Cerebellar cortex (tissue), 1 donor: ENCODE measurements around the gene KNSTRN.

Experiments
- DNase-seq: peaks from one replicate; pipeline ENCODE4 v3.0.0-alpha.2; 2015; ENCODE audit warnings: low spot score

The KNSTRN gene, protein sequence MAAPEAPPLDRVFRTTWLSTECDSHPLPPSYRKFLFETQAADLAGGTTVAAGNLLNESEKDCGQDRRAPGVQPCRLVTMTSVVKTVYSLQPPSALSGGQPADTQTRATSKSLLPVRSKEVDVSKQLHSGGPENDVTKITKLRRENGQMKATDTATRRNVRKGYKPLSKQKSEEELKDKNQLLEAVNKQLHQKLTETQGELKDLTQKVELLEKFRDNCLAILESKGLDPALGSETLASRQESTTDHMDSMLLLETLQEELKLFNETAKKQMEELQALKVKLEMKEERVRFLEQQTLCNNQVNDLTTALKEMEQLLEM

DNA sequence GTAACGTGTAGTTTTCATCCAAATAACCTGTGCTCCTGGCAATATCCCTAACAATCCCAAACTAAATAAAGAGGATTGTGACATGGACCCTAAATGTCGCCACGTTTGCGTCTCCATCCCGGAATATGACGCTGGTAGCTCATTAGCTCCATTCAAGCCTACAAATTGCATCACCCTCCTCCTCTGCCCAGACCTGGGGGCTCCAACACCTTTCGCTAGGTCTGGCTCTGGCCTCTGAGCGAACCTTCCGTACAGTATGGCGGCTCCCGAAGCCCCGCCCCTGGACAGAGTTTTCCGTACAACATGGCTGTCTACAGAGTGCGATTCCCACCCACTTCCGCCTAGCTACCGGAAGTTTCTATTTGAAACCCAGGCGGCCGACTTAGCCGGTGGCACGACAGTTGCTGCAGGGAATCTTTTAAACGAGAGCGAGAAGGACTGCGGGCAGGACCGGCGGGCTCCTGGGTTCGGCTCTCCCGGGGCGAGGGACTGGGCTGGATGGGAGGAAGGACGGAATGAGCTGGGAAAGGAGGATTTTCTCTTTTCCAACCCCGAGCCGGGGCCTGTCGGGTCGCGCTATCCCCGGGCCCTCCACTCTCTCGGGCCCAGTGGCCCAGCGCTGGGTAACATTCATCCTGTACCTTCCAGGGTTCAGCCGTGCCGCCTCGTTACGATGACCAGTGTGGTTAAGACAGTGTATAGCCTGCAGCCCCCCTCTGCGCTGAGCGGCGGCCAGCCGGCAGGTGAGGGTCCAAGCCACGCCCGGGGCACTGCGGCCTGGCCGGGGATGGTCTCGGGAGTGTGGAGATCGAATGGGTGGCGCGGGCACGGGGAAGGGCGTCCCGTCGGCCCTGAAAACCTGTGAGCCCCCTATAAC lies at the start of gene KNSTRN:
KNSTRN (plus strand) TSS at position 142 of the 877 bp plus-strand sequence; CDS start at position 257, 115 bp downstream.
- DNase-seq, result peak; percentile 97

DNA sequence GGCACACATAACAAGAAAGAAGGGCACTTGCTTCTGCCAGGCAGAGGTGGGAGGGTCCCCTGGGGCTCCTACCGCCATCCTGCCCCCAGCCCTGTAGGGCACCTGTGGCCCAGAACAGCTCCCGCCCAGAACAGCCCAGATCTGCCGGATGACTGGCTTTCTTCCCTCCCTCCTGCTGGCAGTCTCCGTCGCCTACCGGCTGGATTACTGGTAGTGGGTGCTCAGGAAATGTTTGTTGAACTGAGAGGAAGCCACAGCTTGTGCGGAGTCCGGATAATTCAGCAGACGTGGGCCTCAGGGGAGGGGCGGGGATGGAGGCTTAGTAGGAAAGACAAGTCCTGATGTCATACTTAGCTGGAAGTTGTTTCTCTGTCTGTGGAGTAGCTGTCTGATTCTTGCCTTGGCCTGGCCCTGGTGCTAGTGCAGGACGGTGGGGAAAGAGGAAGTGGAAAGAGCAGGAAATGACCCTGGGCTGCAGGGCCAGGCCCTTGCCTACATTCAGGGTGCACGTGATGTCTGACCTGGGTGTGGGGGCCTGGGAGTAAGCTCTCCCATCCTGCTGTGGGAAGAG lies 48.5 kb upstream of the KNSTRN start:
- peak; percentile 29 for DNase-seq

DNA sequence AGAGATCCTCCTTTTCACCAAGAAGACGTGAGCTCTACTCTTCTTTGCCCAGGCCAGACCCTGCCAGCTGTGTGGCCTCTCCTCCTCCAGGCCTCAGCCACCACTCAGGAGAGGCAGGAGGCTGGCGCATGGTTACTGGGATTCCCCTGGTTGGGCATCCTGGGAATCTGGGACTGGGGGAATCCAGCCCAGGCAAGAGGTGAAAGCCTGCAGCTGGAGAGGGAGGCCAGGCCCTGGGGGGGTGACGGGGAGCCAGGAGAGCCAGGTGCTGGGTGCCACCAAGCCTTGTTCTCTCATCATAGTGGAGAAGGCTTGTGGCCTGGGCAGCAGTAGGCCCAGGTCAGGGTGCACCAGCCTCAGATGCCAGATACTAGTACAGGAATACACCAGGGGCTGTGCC lies 48.0 kb upstream of the KNSTRN start:
- no peak for DNase-seq

DNA sequence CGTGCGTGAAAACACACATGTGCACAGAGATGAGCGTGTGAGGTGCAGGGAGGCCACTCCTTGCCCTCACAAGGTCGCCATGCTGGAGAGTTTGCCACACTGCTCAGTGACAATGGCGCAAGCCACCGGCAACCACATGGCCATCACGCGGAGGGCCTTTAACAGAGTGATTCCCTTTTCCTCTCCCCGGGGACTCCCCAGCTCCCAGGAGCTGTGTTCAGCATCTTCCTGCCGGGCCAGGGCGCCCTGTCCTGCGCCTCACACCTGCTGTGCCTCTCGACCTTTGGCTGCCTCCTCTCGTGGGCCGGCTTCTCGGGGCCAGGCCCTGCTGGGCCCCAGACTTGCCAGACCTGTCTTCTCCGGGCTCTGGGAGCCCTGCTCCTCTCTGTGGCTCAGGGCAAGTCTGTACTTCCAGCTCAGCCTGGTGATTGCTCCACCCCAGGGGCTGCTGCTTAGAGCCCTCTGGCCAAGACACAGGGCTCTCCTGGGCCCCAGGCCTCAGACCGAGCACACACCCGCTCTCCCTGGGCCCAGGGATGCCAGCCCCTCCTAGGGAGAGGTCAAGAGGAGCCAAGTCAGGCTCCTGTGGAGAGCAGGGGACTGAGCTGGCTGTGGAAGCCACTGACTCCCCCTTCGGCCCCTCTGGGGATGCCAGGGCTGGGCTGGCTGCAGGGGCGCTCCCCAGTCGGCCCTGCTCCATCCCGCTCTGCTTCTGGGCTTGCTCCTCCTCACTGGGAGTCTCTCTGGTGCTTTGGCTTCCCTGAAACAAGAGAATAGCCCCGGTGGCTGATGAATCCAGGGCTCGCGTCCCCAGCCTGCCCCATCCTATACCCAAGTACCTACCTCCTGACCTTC lies 47.4 kb upstream of the KNSTRN start:
- DNase-seq, result no peak

DNA sequence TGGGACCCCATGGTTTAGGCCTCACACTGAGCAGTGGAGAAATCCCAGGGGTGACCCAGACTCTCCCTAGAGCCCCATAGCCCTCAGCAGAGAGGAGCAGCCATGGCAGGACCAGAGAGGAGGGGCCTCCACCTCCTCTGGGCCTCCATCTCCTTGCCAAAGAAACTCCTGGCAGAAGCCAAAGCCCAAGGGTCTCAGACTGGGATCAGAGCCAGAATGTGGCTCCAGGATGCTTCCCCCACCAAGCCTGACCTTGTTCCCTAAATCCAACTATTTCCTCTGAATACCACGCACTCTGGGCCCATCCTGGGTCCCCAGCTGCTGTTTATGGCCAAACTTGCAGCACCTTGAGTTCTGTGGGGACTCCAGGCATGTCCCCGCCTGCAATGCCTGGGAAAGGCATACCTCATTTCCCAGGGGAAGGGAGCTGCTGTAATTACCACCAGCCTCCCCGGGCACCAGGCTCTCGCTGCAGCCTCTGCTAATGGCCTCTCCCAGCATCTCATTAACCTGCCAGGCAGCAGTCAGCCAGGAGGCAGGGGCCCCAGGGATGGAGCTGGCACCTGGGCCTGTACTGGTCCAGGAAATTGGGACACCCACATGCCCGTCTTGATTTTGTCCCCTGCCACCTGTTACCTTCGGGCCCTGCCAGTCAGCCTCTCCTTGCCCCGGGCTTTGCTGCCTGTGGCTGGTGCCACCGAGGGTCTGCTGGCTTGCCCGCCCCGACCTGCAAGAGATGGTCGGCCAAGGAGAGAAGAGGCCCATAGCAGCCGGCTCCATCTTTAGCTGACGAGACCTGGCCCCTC lies 46.4 kb upstream of the KNSTRN start:
- DNase-seq, result no peak

DNA sequence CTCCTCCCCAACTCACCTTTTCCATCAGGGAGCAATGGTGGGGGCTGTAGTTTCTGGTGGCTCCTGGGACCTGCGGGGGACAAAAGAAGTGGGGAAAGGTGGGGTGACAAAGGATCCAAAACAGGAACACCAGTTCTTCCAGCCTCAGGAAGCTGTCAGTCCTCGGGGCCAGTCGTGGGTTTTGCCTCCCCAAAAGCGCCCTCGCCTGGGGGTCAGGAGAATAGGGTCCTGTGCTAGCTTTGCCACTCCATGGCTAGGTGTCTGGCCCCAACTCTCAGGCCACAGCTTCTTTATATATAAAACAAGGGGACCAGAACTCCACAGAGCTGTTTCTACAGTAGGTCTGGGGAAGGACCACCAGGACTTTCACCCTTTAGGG lies 45.8 kb upstream of the KNSTRN start:
- peak; percentile 57 for DNase-seq

DNA sequence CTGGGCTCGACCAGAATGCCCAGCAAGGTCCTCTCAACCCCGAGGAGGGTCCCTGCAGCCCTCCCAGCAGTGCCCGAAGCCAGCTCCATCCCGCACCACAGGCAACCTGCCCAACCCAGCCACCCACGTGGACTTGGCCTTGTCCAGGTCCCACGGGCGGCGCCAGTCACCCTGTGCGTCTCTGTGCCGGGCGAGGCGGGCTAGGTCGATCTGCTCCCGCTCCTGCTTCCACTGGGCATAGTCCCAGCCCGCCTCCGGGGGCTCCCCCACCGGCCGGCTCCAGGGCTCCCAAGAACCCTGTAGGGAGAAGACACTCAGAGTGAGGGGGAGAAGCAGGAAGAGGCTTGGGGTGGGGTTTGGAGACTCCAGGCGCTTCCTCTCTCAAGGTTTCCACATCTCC lies 44.9 kb upstream of the KNSTRN start:
- DNase-seq, result no peak

DNA sequence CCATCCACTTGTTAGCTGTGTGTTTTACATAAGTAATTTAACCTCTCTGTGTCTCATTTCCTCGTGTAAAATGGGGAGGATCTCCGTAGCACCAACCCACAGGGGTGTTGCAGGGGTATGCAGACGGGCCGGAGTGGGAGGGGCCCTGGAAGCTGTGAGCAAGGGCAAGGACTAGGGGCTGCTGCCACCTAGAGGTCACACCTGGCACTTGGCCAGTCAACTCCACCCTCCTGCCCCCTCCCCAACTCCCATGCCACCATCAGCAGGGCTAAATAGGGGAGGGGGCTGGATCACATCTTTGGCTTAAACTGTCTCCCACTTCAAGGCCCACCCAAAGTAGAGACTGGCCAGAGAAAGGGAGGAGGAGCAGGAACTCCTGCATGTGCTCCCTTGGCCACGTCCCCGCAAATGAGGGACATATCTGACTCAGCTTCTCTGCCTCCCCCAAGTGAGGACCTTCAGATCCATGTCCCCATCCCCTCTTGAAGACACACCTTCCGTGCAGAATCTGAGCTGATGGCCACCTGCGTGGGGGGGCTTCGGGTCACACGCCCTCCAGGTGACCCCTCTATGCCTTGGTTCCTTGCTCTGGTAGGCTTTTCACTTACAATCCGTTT lies 44.4 kb upstream of the KNSTRN start:
- DNase-seq, result peak; percentile 73

DNA sequence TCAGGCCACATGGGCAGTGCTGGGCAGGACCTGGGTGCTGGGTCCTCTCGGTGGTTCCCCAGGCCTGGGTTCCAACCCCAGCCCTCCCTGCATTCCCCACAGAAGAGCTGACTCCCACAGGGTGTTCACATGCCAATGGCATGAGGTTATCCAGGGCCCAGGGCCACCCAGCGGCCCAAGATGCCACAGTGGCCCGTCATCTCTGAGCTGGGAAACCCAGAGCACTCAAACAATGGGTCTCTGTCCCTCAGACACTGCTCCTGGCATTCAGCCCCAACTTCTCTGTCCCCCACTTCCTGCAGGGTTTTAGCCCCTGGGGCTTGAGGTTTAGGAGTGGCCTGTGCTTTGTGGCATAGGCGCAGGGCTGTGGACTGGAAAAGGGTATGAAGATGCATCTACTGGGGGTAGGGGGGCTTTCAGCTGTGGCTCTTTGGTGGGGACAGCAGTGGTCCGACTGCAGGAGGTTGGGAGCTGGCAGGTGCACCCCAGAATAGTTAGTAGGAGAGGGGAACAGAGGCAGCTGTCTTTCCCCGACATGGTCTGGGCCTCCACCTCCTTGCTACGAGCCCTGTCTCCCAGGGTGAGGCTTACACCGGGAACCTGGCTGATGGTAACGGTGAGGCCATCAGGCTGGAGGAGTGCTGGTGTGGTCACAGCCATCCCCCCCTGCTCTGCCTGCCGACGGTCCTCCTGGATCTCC lies 43.5 kb upstream of the KNSTRN start:
- DNase-seq, result no peak

DNA sequence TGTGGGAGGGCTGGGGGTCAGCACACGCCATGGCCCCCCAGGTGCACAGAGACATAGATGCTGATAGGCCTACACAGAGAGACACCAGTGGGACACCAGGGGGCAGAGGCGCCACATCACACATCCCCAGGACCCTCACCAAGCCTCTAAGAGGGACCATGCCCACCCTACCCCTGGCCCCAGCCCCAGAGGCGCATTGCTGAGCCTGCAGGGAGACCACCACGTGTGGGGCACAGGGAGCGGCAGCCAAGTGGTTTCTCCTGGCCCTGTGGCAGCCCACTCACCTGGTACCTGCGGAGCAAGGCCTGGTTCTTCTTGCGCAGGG lies 42.9 kb upstream of the KNSTRN start:
- no peak for DNase-seq

DNA sequence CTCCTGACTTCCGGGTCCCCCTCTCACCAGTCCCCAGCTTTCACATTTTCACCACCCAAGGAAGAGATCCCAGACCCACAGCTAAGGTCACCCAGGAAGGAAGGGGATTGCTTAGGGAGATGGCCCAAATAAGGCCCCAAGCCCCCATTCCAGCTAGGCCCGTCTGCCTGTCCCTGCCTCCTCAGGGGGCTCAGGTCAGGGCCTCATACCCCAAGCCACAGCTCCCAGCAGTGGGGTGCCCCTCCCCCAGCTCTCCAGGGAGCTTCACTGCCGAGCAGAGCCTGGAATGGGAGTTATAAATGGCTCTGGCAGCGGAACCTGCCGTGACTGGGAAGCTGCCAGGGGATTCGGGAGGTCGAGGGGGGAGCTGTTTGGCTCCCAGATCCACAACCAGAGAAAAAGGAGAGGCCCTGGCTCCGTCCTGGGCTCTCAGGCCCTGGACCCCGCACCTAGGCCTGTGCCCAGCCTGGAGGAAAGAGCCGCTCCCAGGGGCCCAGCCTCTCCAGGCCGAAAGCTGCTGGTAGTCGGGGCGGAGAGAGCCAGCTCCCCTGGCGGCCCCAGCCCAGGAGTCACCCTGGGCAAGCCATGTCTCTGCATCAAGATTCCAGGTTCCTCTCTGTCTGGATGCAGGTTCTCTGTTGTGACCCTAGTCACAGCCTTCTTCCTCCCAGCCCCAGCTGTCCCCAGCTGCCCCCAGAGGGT lies 42.3 kb upstream of the KNSTRN start:
- no peak for DNase-seq

DNA sequence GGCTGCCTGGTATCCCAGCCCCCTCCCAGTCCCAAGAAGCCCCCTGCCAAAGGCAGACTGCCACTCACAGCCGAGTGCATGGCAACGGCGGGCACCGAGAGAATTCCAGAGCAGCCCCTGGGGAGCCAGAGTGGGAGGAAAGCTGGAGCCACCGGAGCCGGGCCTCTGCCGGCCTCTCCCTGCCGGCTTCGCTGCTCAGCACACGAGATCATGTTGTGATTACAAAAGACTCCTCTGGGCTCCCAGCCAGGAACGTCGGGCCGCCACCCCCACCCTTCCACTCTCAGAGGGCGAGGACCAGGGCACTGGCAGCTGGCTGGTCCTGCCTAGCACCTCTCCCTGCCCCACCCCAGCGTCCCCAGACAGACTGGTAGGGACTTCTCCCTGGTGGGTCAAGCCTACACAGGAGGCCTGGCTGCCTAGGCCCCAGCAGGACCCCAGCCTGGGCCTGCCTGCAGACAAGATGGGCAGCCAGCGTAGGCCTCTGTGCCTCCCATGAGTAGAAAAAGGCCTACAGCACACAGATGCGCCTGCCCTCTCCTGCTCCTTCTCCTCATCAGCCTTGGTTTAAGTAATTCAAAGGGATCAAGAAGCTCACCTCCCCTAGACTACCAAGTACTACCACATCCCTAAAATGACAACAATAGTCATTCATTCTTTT lies 41.7 kb upstream of the KNSTRN start, which contains the start of gene CCDC9B:
CCDC9B (minus strand) TSS at position 200 of the 661 bp plus-strand sequence; CDS start at position 80, 120 bp downstream.
- no peak for DNase-seq

DNA sequence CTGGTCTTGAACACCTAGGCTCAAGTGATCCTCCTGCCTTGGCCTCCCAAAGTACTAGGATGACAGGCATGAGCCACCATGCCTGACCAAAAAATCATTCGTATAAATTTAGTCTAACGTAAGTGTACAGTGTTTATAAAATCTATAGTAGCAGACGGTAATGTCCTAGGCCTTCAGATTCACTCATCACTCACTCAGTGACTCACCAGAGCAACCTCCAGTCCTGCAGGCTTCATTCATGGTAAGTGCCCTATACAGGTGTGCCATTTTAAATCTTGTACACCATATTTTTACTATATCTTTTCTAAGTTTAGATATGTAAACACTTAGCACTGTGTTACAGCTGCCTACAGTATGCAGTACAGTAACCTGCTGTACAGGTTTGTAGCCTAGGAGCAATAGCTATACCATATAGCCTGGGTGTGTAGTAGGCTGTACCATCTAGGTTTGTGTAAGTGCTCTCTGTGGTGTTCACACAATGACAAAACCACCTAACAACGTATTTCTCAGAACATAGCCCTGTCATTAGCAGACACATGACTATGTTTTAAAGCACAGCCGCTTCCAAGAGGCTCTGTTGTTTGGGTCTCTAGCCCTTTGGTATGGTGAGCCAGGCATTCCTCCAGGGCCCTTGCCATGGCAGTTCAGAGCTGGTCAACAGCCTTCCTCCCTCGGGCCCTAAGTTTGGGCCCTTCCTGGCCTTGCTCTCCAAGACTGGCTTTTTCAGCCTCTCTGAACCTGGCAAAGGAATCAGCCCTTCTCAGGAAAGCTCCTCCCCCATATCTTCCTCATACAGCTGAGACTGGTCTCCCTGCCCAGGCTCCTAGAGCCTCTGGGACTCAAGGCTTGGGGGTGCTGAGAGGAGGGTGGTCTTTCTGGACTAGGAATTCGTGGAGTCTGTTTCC lies 39.9 kb upstream of the KNSTRN start:
- no peak for DNase-seq

DNA sequence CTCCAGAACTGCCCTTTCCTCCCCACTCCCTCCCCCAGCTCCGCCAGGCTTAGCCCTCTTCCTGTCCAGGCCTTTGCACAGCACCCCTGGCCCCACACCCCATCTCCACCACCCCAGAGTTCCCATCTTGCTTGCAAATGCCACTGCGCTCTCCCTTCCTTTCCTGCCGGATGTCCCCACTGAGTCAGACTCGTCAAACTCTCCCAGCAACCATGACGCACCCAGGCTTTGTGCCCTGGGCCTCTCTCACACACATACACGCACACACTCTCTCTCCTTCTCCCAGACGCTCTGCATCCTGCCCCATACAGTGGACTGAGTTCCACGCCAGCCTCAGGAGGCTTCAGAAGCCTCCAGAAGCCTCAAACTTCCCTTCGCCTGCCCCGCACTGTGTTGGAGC lies 39.0 kb upstream of the KNSTRN start:
- no peak for DNase-seq

DNA sequence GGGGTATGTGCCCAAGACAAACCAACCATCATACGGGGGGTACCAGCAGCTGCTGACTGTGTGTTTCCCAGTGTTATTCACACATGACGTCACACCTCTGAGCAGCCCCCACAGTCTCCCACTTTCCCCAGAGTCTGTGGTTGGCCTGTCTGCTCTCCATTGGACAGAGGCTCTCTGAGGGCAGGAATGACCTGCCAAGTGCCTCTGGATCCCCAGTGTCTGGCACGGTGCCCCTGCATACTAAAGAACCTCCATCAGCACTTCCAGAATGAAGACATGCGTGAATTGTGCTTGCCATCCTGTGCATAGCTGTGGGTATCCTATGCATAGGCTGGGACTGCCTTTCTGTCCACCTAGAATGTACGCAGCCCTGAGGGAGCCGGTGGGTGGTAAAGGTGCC lies 38.3 kb upstream of the KNSTRN start:
- no peak for DNase-seq

DNA sequence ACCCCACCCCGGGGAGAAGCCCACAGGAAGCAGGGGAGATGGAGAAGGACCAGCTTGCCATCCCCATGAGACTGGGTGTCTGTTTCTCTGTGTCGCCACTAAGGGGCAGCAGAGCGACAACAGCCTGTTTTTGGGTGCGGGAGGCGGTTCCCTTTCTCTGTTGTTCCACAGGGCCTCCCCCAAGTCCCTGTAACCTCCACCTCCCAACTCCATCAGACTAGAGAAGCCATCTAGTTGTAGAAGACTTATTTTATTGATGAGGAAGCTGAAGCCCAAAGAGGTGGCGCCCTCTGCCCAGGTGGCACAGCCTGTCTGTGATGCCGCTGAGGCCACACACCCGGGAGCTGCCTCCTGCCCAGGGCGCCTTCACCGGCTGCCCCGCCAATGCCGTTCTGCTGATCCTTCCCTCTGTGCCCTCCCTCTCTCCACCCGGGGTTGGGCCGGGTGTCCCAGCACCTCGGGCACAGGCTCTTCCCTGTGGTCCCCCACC lies 37.8 kb upstream of the KNSTRN start:
- peak; percentile 92 for DNase-seq

DNA sequence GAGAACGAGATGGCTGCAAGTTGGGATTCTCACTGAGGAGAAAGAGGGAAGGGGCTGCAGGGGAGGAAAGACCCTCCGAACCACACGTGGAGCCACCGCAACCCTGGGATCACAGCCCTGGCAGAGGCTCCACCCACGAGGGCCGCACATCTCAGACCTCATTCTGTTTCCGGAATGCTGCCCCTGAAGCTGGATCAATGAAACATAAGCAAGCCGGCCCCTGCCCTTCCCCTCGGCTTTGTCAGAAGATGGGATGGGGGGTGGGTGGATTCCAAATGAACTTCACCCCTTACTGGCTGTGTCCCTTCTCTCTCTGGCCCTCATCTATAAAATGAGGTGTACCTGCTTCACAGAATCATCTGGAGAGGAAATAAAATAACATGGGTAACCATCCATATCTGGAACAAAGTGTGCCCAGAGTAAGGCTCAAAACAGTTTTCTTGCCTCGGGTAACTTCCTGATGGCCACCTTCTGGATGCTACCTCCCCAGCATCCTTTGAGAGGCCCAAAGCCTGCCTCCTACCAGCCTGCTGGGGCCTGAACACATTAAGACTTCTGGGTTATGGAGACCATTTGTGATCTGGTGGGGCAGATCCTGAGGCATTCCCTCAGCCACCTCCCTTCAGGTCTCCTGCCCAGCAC lies 37.2 kb upstream of the KNSTRN start:
- no peak for DNase-seq
